H9 (cell line): ENCODE measurements around the gene PI4K2A. TPM values are rescaled to one million over a fixed set of nuclear protein-coding genes. Genes with fewer than 3 reads are reported as not detected.
A peak's percentile ranks its signal among the peaks of the same experiment; 100 is the strongest.
"Not testable (repeated sequence)": the region's sequence is repeated elsewhere in the genome, so short reads cannot be mapped to it uniquely, and the experiment has no call there.

Experiments
- DNase-seq: peaks from one replicate; pipeline ENCODE4 v3.0.0-alpha.2; 2017
- H2AFZ ChIP-seq: one replicate; pipeline ENCODE4 v1.6.1; 2013; ENCODE audit warnings: mild to moderate bottlenecking, low read length, control low read depth, moderate library complexity
- H2AK5ac ChIP-seq: 2 replicates; pipeline ENCODE4 v1.6.1; 2013; ENCODE audit warnings: low read length, control low read depth, mixed read lengths; ENCODE audit not compliant: insufficient read length
- H2BK120ac ChIP-seq: one replicate; pipeline ENCODE4 v1.6.1; 2013; ENCODE audit warnings: low read depth, mild to moderate bottlenecking, low read length, control low read depth, inconsistent platforms; ENCODE audit not compliant: poor library complexity, severe bottlenecking
- H2BK12ac ChIP-seq: 2 replicates; pipeline ENCODE4 v1.6.1; 2013; ENCODE audit warnings: low read length, control low read depth, mixed read lengths, low read depth; ENCODE audit not compliant: insufficient read length
- H2BK15ac ChIP-seq: 2 replicates; pipeline ENCODE4 v1.6.1; 2013; ENCODE audit warnings: low read depth, low read length, control low read depth
- H2BK20ac ChIP-seq: one replicate; pipeline ENCODE4 v1.6.1; 2013; ENCODE audit warnings: low read depth, mild to moderate bottlenecking, low read length, control low read depth, inconsistent platforms; ENCODE audit not compliant: poor library complexity, severe bottlenecking
- H2BK5ac ChIP-seq: 2 replicates; pipeline ENCODE4 v1.6.1; 2013; ENCODE audit warnings: low read length, control low read depth, mixed read lengths; ENCODE audit not compliant: insufficient read length
- H3K14ac ChIP-seq: 2 replicates; pipeline ENCODE4 v1.6.1; 2013; ENCODE audit warnings: low read length, control low read depth; ENCODE audit not compliant: insufficient read depth
- H3K18ac ChIP-seq: 2 replicates; pipeline ENCODE4 v1.6.1; 2013; ENCODE audit warnings: low read depth, mild to moderate bottlenecking, mixed read lengths, low read length, control low read depth; ENCODE audit not compliant: insufficient read length
- H3K23ac ChIP-seq: 2 replicates; pipeline ENCODE4 v1.6.1; 2013; ENCODE audit warnings: low read length, control low read depth, mixed read lengths, low read depth; ENCODE audit not compliant: insufficient read length
- H3K23me2 ChIP-seq: 2 replicates; pipeline ENCODE4 v1.6.1; 2013; ENCODE audit warnings: low read depth, mild to moderate bottlenecking, mixed read lengths, low read length, control low read depth; ENCODE audit not compliant: insufficient read length, poor library complexity, severe bottlenecking
- H3K27ac ChIP-seq: 2 replicates; pipeline ENCODE4 v1.5.1; 2013; ENCODE audit warnings: low read length, control low read depth, mixed read lengths, low read depth; ENCODE audit not compliant: insufficient read length
- H3K27me3 ChIP-seq: 2 replicates; pipeline ENCODE4 v1.6.1; 2013; ENCODE audit warnings: low read length, control low read depth, inconsistent platforms; ENCODE audit not compliant: insufficient read depth
- H3K4ac ChIP-seq: 2 replicates; pipeline ENCODE4 v1.6.1; 2013; ENCODE audit warnings: low read depth, mild to moderate bottlenecking, control low read depth, inconsistent platforms, low read length, moderate library complexity
- H3K4me1 ChIP-seq: 2 replicates; pipeline ENCODE4 v1.6.1; 2013; ENCODE audit warnings: low read length, control low read depth, inconsistent platforms; ENCODE audit not compliant: insufficient read depth
- H3K4me2 ChIP-seq: 2 replicates; pipeline ENCODE4 v1.6.1; 2013; ENCODE audit warnings: low read length, control low read depth, mixed read lengths; ENCODE audit not compliant: insufficient read length, insufficient read depth
- H3K56ac ChIP-seq: 2 replicates; pipeline ENCODE4 v1.6.1; 2013; ENCODE audit warnings: low read depth, mild to moderate bottlenecking, mixed read lengths, low read length, control low read depth; ENCODE audit not compliant: insufficient read length
- H3K79me1 ChIP-seq: 2 replicates; pipeline ENCODE4 v1.6.1; 2013; ENCODE audit warnings: low read depth, mild to moderate bottlenecking, moderate library complexity, low read length, control low read depth, inconsistent platforms; ENCODE audit not compliant: insufficient read depth, poor library complexity, severe bottlenecking
- H3K79me2 ChIP-seq: 2 replicates; pipeline ENCODE4 v1.6.1; 2013; ENCODE audit warnings: low read length, control low read depth, inconsistent platforms; ENCODE audit not compliant: insufficient read depth
- H3K9ac ChIP-seq: 2 replicates; pipeline ENCODE4 v1.6.1; 2013; ENCODE audit warnings: low read length, control low read depth, mixed read lengths; ENCODE audit not compliant: insufficient read length; ENCODE audit errors: extremely low read depth
- H3K9me3 ChIP-seq: one replicate; pipeline ENCODE4 v1.6.1; 2013; ENCODE audit warnings: low read depth, low read length, inconsistent platforms; ENCODE audit not compliant: control insufficient read depth
- H3T11ph ChIP-seq: one replicate; pipeline ENCODE4 v1.6.1; 2013; ENCODE audit warnings: mild to moderate bottlenecking, low read length, control low read depth, inconsistent platforms
- H4K20me1 ChIP-seq: one replicate; pipeline ENCODE4 v1.6.1; 2013; ENCODE audit not compliant: control insufficient read depth, insufficient read length, insufficient read depth
- H4K5ac ChIP-seq: 2 replicates; pipeline ENCODE4 v1.6.1; 2013; ENCODE audit warnings: low read depth, mild to moderate bottlenecking, mixed read lengths, low read length, control low read depth; ENCODE audit not compliant: insufficient read length
- H4K8ac ChIP-seq: replicated peaks from 2 replicates; pipeline ENCODE4 v1.6.1; 2013; ENCODE audit warnings: low read length, control low read depth, mixed read lengths, low read depth; ENCODE audit not compliant: insufficient read length
- H4K91ac ChIP-seq: 2 replicates; pipeline ENCODE4 v1.6.1; 2013; ENCODE audit warnings: low read depth, mild to moderate bottlenecking, moderate library complexity, mixed read lengths, low read length, control low read depth; ENCODE audit not compliant: insufficient read length
- H3K27ac Mint-ChIP-seq, 3 experiments: 2 replicates in 2 of 3; 3 replicates in 1 of 3; pipeline ENCODE4 v1.8.0; 2020 to 2021; ENCODE audit warnings: mixed read lengths in 3 of 3, mild to moderate bottlenecking in 1 of 3, moderate library complexity in 1 of 3
- H3K27me3 Mint-ChIP-seq: 2 replicates; pipeline ENCODE4 v1.8.0; 2021; ENCODE audit warnings: low read depth, mild to moderate bottlenecking, moderate library complexity, mixed read lengths
- H3K36me3 Mint-ChIP-seq, 3 experiments: 2 replicates in 2 of 3; 3 replicates in 1 of 3; pipeline ENCODE4 v1.8.0; 2020 to 2021; ENCODE audit warnings: low read depth in 3 of 3, mixed read lengths in 3 of 3; ENCODE audit not compliant: insufficient read depth in 1 of 3
- H3K4me1 Mint-ChIP-seq, 2 experiments: 2 replicates each; pipeline ENCODE4 v1.8.0; 2020; ENCODE audit warnings: mixed read lengths in 2 of 2
- H3K4me3 Mint-ChIP-seq, 2 experiments: 2 replicates in 1 of 2; 3 replicates in 1 of 2; pipeline ENCODE4 v1.8.0; 2020 to 2021; ENCODE audit warnings: mild to moderate bottlenecking in 2 of 2, mixed read lengths in 2 of 2, moderate library complexity in 1 of 2
- H3K9me3 Mint-ChIP-seq, 2 experiments: 2 replicates in 1 of 2; 3 replicates in 1 of 2; pipeline ENCODE4 v1.8.0; 2020; ENCODE audit warnings: mild to moderate bottlenecking in 2 of 2, mixed read lengths in 2 of 2, moderate library complexity in 1 of 2
- CTCF ChIP-seq: fragments of 200-600 bp; sonication (generic); conservative IDR thresholded peaks from 3 replicates; pipeline ENCODE4 v1.8.0; 2021; ENCODE audit warnings: antibody characterized with exemption, mild to moderate bottlenecking
- WGBS: extraction: QIAGEN DNeasy Blood & Tissue Kit; methylation state at CpG from one replicate; pipeline ENCODE4 v1.1.7; 2013; ENCODE audit warnings: missing lambda C conversion rate, low lambda C conversion rate, mixed read lengths; ENCODE audit not compliant: insufficient read length; ENCODE audit errors: extremely low coverage; 5-methylcytosine and 5-hydroxymethylcytosine counted together
- total RNA-seq: library from RNA; stranded (reverse); gene quantifications from 2 replicates; pipeline ENCODE4 v1.2.1, GENCODE V29; 2021

Gene PI4K2A
- total RNA-seq, 1 experiment from 2014 or later, result 30.9 TPM

DNA sequence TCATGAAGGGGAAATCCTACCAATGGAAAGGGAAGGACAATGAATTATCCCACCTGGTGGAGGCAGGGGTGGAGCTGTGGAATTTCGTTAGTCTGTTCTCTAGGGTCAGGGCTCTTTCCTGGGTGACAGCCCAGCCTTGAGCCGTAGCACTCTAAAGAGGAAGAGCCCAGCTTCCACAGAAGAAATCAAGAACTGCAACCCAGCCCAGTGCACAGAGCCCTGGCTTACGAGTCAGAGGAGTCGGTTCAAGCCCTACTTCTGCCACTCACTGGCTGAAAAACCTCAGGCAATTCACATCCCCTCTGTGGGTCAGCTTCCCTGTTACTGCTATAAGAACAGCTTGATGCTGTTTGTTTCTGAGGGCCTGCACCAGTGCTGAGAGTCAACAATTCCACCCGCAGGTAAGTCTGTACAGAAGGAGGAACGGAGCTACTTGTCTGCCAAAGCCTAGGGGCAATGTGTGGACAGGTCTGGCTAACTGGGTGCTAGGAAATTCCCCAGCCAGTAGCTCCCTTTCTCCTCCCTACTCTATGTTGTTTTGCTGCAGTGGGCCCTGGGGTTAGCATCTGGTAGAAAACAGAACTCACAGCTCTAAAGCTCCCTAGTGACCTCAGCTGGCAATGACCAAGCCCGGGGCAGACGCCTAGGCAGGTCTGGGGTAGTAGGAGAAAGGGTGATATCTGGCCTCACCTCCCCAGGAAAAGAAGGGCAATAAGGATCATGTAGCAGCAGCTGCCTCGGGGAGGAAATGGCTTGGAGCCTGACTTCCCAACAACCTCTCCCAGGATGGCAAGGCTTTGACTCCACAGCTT lies 43.3 kb downstream of the PI4K2A start:
- no peak overlapping the region for H3K56ac ChIP-seq
- H3K4me2 ChIP-seq, result no peak overlapping the region
- H3K14ac ChIP-seq, result no peak overlapping the region
- no peak overlapping the region for H2BK15ac ChIP-seq
- H2BK12ac ChIP-seq, result no peak overlapping the region
- H3K79me1 ChIP-seq, result no peaks in the 10 kb centered on the region
- H4K91ac ChIP-seq, result no peak overlapping the region
- H4K20me1 ChIP-seq, result no peaks in the 10 kb centered on the region
- no peaks in the 10 kb centered on the region for H3K79me2 ChIP-seq
- H4K5ac ChIP-seq, result no peak overlapping the region
- H3K27me3 ChIP-seq, result no peaks in the 10 kb centered on the region
- H3K4ac ChIP-seq, result no peak overlapping the region
- no peak overlapping the region for H4K8ac ChIP-seq
- peaks cover 4% of the 10 kb centered on the region; the same call in 1 of the 2 replicates for H3K4me1 ChIP-seq
- no CpG with 5 or more reads among the region's 9 CpGs for WGBS
- H2BK5ac ChIP-seq, result no peak overlapping the region
- no peak overlapping the region for H2AFZ ChIP-seq
- H2BK120ac ChIP-seq, result no peak overlapping the region
- no peak overlapping the region for H3K9ac ChIP-seq
- Mint-ChIP-seq H3K27me3 (peaks cover 9% of the 10 kb centered on the region), H3K27ac (peak overlapping the region in 2 of 3 experiments; percentile 53 to 78; a peak in 3 of 7 replicates), H3K9me3 (no peaks in the 10 kb centered on the region), H3K36me3 (peaks cover 0 to under 1% (median 0%) of the 10 kb centered on the region in 3 experiments; a peak in 2 of 7 replicates), H3K4me1 (peaks cover 27% of the 10 kb centered on the region in 2 experiments), H3K4me3 (no peak overlapping the region)
- no peak overlapping the region for H3K23ac ChIP-seq
- H3K27ac ChIP-seq, result no peak overlapping the region
- DNase-seq, result peak; percentile 49
- H2AK5ac ChIP-seq, result no peak overlapping the region
- TF ChIP-seq CTCF, result no peak
- no peaks in the 10 kb centered on the region for H3K9me3 ChIP-seq
- no peak overlapping the region for H3T11ph ChIP-seq
- peaks cover 10% of the 10 kb centered on the region for H3K23me2 ChIP-seq
- no peak overlapping the region for H2BK20ac ChIP-seq
- no peak overlapping the region for H3K18ac ChIP-seq

GRCh38 chr10:97684368-97684713 lies 43.9 kb downstream of the PI4K2A start:
- not testable (repeated sequence) for DNase-seq, H3K23ac ChIP-seq, H3K4me2 ChIP-seq, H2AFZ ChIP-seq, H4K20me1 ChIP-seq, H2BK15ac ChIP-seq, H2BK20ac ChIP-seq, H3K9ac ChIP-seq, H4K8ac ChIP-seq, H3K9me3 ChIP-seq, H2BK12ac ChIP-seq, H3K36me3 Mint-ChIP-seq, H2AK5ac ChIP-seq, H3T11ph ChIP-seq, H3K4me1 ChIP-seq, H4K91ac ChIP-seq, H3K4ac ChIP-seq, H3K79me2 ChIP-seq, H3K27ac ChIP-seq, H3K9me3 Mint-ChIP-seq, H3K79me1 ChIP-seq, H3K56ac ChIP-seq, H2BK5ac ChIP-seq, H3K27me3 Mint-ChIP-seq, H3K14ac ChIP-seq, H4K5ac ChIP-seq, H3K18ac ChIP-seq, H3K4me3 Mint-ChIP-seq, H3K27me3 ChIP-seq, H2BK120ac ChIP-seq
- no CpG with 5 or more reads among the region's 7 CpGs for WGBS
- H3K23me2 ChIP-seq, result peaks cover 10% of the 10 kb centered on the region
- Mint-ChIP-seq H3K27ac (0 out of 7 replicates have a peak overlapping the region, but pooled peaks of 2 of the 3 experiments have one; percentile 53 to 78), H3K4me1 (peaks cover 27% of the 10 kb centered on the region in 2 experiments)
